Stimulated activated CD8-positive, alpha-beta memory T cell treated with anti-CD3 and anti-CD28 coated beads, Interleukin-2, amount 100 ng/mL, for 48 hours (primary cell): ENCODE results near the gene CCDC154.
"Not testable (repeated sequence)": the region's sequence is repeated elsewhere in the genome, so short reads cannot be mapped to it uniquely, and the experiment has no call there.

Source experiments
- DNase-seq, 2 donors: peaks; one replicate each; pipeline ENCODE4 v3.0.0-alpha.2; 2020; ENCODE audit warnings: low read depth in 2 of 2

Gene CCDC154

GRCh38 chr16:1474082-1474795, 29.9 kb upstream of the CCDC154 start:
- no peak for DNase-seq

GRCh38 chr16:1472974-1473373, 28.6 kb upstream of the CCDC154 start:
- DNase-seq = no peak

- DNase-seq = no peak
These were observed 27.3 kb upstream of the CCDC154 start for GRCh38 chr16:1471569-1472194.

GRCh38 chr16:1470481-1471251, 26.3 kb upstream of the CCDC154 start:
- DNase-seq = no peak

GRCh38 chr16:1469693-1470201, 25.4 kb upstream of the CCDC154 start:
- DNase-seq = no peak

GRCh38 chr16:1469141-1469540, 24.8 kb upstream of the CCDC154 start:
- not testable (repeated sequence) for DNase-seq

GRCh38 chr16:1468426-1468810, 24.1 kb upstream of the CCDC154 start:
- DNase-seq = no peak

- no peak for DNase-seq
These were observed 22.7 kb upstream of the CCDC154 start for GRCh38 chr16:1466968-1467521.

- DNase-seq = no peak
These were observed 21.7 kb upstream of the CCDC154 start for GRCh38 chr16:1466054-1466453.

- no peak for DNase-seq
These were observed 21.2 kb upstream of the CCDC154 start for GRCh38 chr16:1465567-1465915.

- no peak for DNase-seq
These were observed 20.7 kb upstream of the CCDC154 start for GRCh38 chr16:1464894-1465566.

GRCh38 chr16:1464196-1464893, 20.0 kb upstream of the CCDC154 start:
- DNase-seq = no peak

- DNase-seq = no peak
These were observed 16.8 kb upstream of the CCDC154 start for GRCh38 chr16:1461146-1461545.

GRCh38 chr16:1460602-1461138, 16.3 kb upstream of the CCDC154 start:
- no peak for DNase-seq

- DNase-seq = no peak
These were observed 15.6 kb upstream of the CCDC154 start for GRCh38 chr16:1459967-1460366.

GRCh38 chr16:1458977-1459341, 14.6 kb upstream of the CCDC154 start:
- DNase-seq = no peak

- peak in 1 of 2 donors; percentile 31 for DNase-seq
These were observed 14.1 kb upstream of the CCDC154 start for GRCh38 chr16:1458336-1458976.

GRCh38 chr16:1457489-1458245, 13.3 kb upstream of the CCDC154 start:
- no peak for DNase-seq

- DNase-seq = no peak
These were observed 12.6 kb upstream of the CCDC154 start for GRCh38 chr16:1456951-1457350.
